Measurements from ENCODE around the gene C1QTNF12. TPM values are rescaled to one million over a fixed set of nuclear protein-coding genes. Genes with fewer than 3 reads are reported as not detected.
A peak's percentile ranks its signal among the peaks of the same experiment; 100 is the strongest.

Gene C1QTNF12
- total RNA-seq, 4 donors from 2014 or later, result 0.79 to 3.0 (median 1.7) TPM; not detected in 1

- Histone ChIP-seq H3K27ac (no peak overlapping the region), H3K4me3 (no peak overlapping the region), H3K27me3 (no peaks in the 10 kb centered on the region), H3K9me3 (no peaks in the 10 kb centered on the region), H3K4me1 (peaks cover 33 to 48% (median 34%) of the 10 kb centered on the region in 3 donors), H3K36me3 (peaks cover 0 to 8% (median 3%) of the 10 kb centered on the region in 3 donors)
- 0 to 55% methylated on average over 1 to 2 of the region's 15 CpGs for WGBS, 2 donors
- TF ChIP-seq POLR2A (IDR thresholded peaks at IDR 0.05) (no peak), CTCF (IDR thresholded peaks at IDR 0.05) (no peak)
- no peak for DNase-seq
- intact Hi-C loops (cut with DNase I), result no loop called here
Observed at GRCh38 chr1:1274931-1275431, 28.5 kb upstream of the C1QTNF12 start.

- peak overlapping the region; percentile 81 to 95 (median 88) for H3K27ac ChIP-seq
- no peak for TF ChIP-seq POLR2A (IDR thresholded peaks at IDR 0.05)
- no peak for TF ChIP-seq CTCF (IDR thresholded peaks at IDR 0.05)
- WGBS, 2 donors, result 50 to 55% methylated on average over 4 to 9 of the region's 31 CpGs
- intact Hi-C loops (cut with DNase I), result no loop called here
- H3K36me3 ChIP-seq, result peaks cover 0 to 8% (median 3%) of the 10 kb centered on the region in 3 donors
- peak overlapping the region; percentile 59 to 98 (median 77) for H3K4me3 ChIP-seq
- DNase-seq, result no peak
- H3K9me3 ChIP-seq, result no peaks in the 10 kb centered on the region
- H3K27me3 ChIP-seq, result no peaks in the 10 kb centered on the region
- peaks cover 34 to 53% (median 35%) of the 10 kb centered on the region in 3 donors for H3K4me1 ChIP-seq
Observed at GRCh38 chr1:1274299-1274930, 27.9 kb upstream of the C1QTNF12 start.

- peak; percentile 67 for DNase-seq
- intact Hi-C loops (cut with DNase I), result no loop called here
- H3K36me3 ChIP-seq, result peaks cover 0 to 12% (median 3%) of the 10 kb centered on the region in 3 donors
- peaks cover 34 to 54% (median 35%) of the 10 kb centered on the region in 3 donors for H3K4me1 ChIP-seq
- 0% methylated on average over 5 of the region's 105 CpGs; no CpG with 5 or more reads in 1 of the 2 donors for WGBS, 2 donors
- peak in 2 of 4 donors; percentile 22 to 76 for TF ChIP-seq POLR2A (IDR thresholded peaks at IDR 0.05)
- peak in 1 of 6 experiments; percentile 4 for TF ChIP-seq CTCF (IDR thresholded peaks at IDR 0.05)
- H3K4me3 ChIP-seq, result peak within 1 kb of the TSS; percentile 59 to 98 (median 77)
- H3K9me3 ChIP-seq, result no peaks in the 10 kb centered on the region
- H3K27ac ChIP-seq, result peak within 1 kb of the TSS; percentile 81 to 95 (median 88)
- H3K27me3 ChIP-seq, result no peaks in the 10 kb centered on the region
Observed at GRCh38 chr1:1273512-1274298, 27.2 kb upstream of the C1QTNF12 start, which contains the start of gene UBE2J2. Gene UBE2J2, minus strand, starts transcription at chr1:1273854. Its CDS starts 5,862 bp downstream, at chr1:1267992.

- no peak for DNase-seq
- WGBS, 2 donors, result no CpG with 5 or more reads among the region's 31 CpGs
- TF ChIP-seq CTCF (IDR thresholded peaks at IDR 0.05) (no peak), POLR2A (IDR thresholded peaks at IDR 0.05) (no peak)
- intact Hi-C loops (cut with DNase I), result no loop called here
- no peaks in the 10 kb centered on the region for H3K9me3 ChIP-seq
- H3K27ac ChIP-seq, result peak overlapping the region; percentile 81 to 95 (median 88)
- H3K27me3 ChIP-seq, result no peaks in the 10 kb centered on the region
- peaks cover 0 to 17% (median 3%) of the 10 kb centered on the region in 3 donors for H3K36me3 ChIP-seq
- peaks cover 34 to 59% (median 35%) of the 10 kb centered on the region in 3 donors for H3K4me1 ChIP-seq
- peak overlapping the region; percentile 59 to 98 (median 77) for H3K4me3 ChIP-seq
Observed at GRCh38 chr1:1273209-1273511, 26.6 kb upstream of the C1QTNF12 start.

Data from esophagus squamous epithelium (tissue), 5 donors.